CD4-positive, alpha-beta memory T cell (primary cell): ENCODE measurements around the gene STK40. TPM values are rescaled to one million over a fixed set of nuclear protein-coding genes. Genes with fewer than 3 reads are reported as not detected.
A peak's percentile ranks its signal among the peaks of the same experiment; 100 is the strongest.

Source experiments
- CTCF ChIA-PET: fragments of 350-600 bp; sonication (Branson Sonifier 250); formaldehyde crosslinking; loops from one replicate; lab custom pipeline; 2021; ENCODE audit warnings: inconsistent platforms; ENCODE audit not compliant: partially characterized antibody; lab: Charles Lee
- POLR2A ChIA-PET: fragments of 350-600 bp; sonication (Branson Sonifier 250); formaldehyde crosslinking; loops from one replicate; lab custom pipeline; 2021; ENCODE audit not compliant: partially characterized antibody; lab: Charles Lee
- DNase-seq, 5 donors: peaks; one replicate each; pipeline versions ENCODE4 v3.0.0 to v3.0.0-alpha.2; 2020 to 2022; ENCODE audit warnings: mixed read lengths in 1 of 5
- H3K27ac ChIP-seq: one replicate; pipeline ENCODE4 v1.7.0; 2013; ENCODE audit warnings: low read depth, low read length
- H3K27me3 ChIP-seq: 2 replicates; pipeline ENCODE4 v1.7.0; 2013; ENCODE audit warnings: mild to moderate bottlenecking, low read length, moderate library complexity; ENCODE audit not compliant: insufficient read depth
- H3K36me3 ChIP-seq: 2 replicates; pipeline ENCODE4 v1.7.0; 2013; ENCODE audit warnings: mild to moderate bottlenecking, low read length, moderate library complexity; ENCODE audit not compliant: insufficient read depth
- H3K4me1 ChIP-seq: 2 replicates; pipeline ENCODE4 v1.7.0; 2013; ENCODE audit warnings: mild to moderate bottlenecking, low read length, moderate library complexity; ENCODE audit not compliant: insufficient read depth
- H3K4me3 ChIP-seq, 2 donors: one replicate each; pipeline ENCODE4 v1.7.0; 2013; ENCODE audit warnings: low read length in 2 of 2, mild to moderate bottlenecking in 1 of 2
- H3K9me3 ChIP-seq, 2 donors: one replicate each; pipeline ENCODE4 v1.7.0; 2013; ENCODE audit warnings: low read length in 2 of 2, control low read depth in 1 of 2; ENCODE audit not compliant: control insufficient read depth in 1 of 2
- H3K27ac Mint-ChIP-seq, 7 donors: one replicate each; pipeline ENCODE4 v1.8.0; 2020 to 2021; ENCODE audit warnings: mixed read lengths in 7 of 7, mild to moderate bottlenecking in 6 of 7, inconsistent platforms in 3 of 7, moderate library complexity in 3 of 7
- H3K27me3 Mint-ChIP-seq, 2 donors: one replicate each; pipeline ENCODE4 v1.8.0; 2020 to 2021; ENCODE audit warnings: mixed read lengths in 2 of 2
- H3K36me3 Mint-ChIP-seq, 2 donors: one replicate each; pipeline ENCODE4 v1.8.0; 2020 to 2021; ENCODE audit warnings: mixed read lengths in 2 of 2, inconsistent platforms in 1 of 2, mild to moderate bottlenecking in 1 of 2
- H3K4me1 Mint-ChIP-seq, 4 donors: one replicate each; pipeline ENCODE4 v1.8.0; 2020 to 2021; ENCODE audit warnings: mixed read lengths in 4 of 4, mild to moderate bottlenecking in 1 of 4
- H3K4me3 Mint-ChIP-seq, 8 donors: one replicate each; pipeline ENCODE4 v1.8.0; 2020 to 2021; ENCODE audit warnings: mixed read lengths in 8 of 8, mild to moderate bottlenecking in 7 of 8, moderate library complexity in 6 of 8, inconsistent platforms in 3 of 8
- H3K9me3 Mint-ChIP-seq, 8 donors: one replicate each; pipeline ENCODE4 v1.8.0; 2020 to 2021; ENCODE audit warnings: mixed read lengths in 8 of 8, mild to moderate bottlenecking in 5 of 8, inconsistent platforms in 3 of 8, moderate library complexity in 1 of 8
- intact Hi-C: fragments of 100-400 bp; cut with micrococcal nuclease; formaldehyde crosslinking; loops from one replicate; pipeline ENCODE4 v1.15.1; 2023
- polyA plus RNA-seq, 2 donors: library from polyadenylated mRNA; unstranded; fragments of 300-500 nt; fragmentation: Illumina TruSeq; gene quantifications; one replicate each; pipeline ENCODE4 v1.2.3, GENCODE V29; 2021
- total RNA-seq, 2 experiments: library from RNA; stranded (reverse); gene quantifications; one replicate each; pipeline ENCODE4 v1.2.3, GENCODE V29; 2021

Gene STK40
- total and polyA plus RNA-seq, 4 experiments from 2014 or later, result 26.6 to 57.4 (median 51.0) TPM

- CTCF ChIA-PET, result interaction anchor here (0.6 to 1.4 kb wide), 8 partner anchors 14 to 112 kb away, joined by 3 to 10 read pairs (median 4); partner anchors contain the start of genes LSM10 and SH3D21
Observed at GRCh38 chr1:36411674-36412648, 26.2 kb upstream of the STK40 start.

GRCh38 chr1:36408479-36408878 is 22.8 kb upstream of the STK40 start:
- Mint-ChIP-seq H3K27ac (peak overlapping the region in 1 of 7 donors; percentile 32), H3K27me3 (no peaks in the 10 kb centered on the region), H3K9me3 (peaks cover 0 to 9% (median 0%) of the 10 kb centered on the region in 8 donors), H3K4me1 (peaks cover 5 to 13% (median 11%) of the 10 kb centered on the region in 4 donors), H3K36me3 (no peaks in the 10 kb centered on the region), H3K4me3 (no peak overlapping the region)
- H3K4me1 ChIP-seq, result peaks cover 9% of the 10 kb centered on the region
- ChIA-PET CTCF (no interaction called here), POLR2A (no interaction called here)
- DNase-seq, result no peak
- H3K4me3 ChIP-seq, result no peak overlapping the region
- no peak overlapping the region for H3K27ac ChIP-seq
- intact Hi-C loops, result no loop called here
- H3K36me3 ChIP-seq, result no peaks in the 10 kb centered on the region
- H3K9me3 ChIP-seq, result no peaks in the 10 kb centered on the region
- no peaks in the 10 kb centered on the region for H3K27me3 ChIP-seq

More at GRCh38 chr1:36411674-36412648, 26.2 kb upstream of the STK40 start:
- intact Hi-C loops, result no loop called here
- Histone ChIP-seq H3K36me3 (no peaks in the 10 kb centered on the region), H3K4me3 (no peak overlapping the region), H3K27me3 (no peaks in the 10 kb centered on the region), H3K9me3 (no peaks in the 10 kb centered on the region), H3K27ac (no peak overlapping the region), H3K4me1 (peaks cover 9% of the 10 kb centered on the region)
- H3K36me3 Mint-ChIP-seq, result no peaks in the 10 kb centered on the region
- peak overlapping the region in 6 of 7 donors; percentile 27 to 93 (median 88) for H3K27ac Mint-ChIP-seq
- no peaks in the 10 kb centered on the region for H3K27me3 Mint-ChIP-seq
- peaks cover 5 to 13% (median 11%) of the 10 kb centered on the region in 4 donors for H3K4me1 Mint-ChIP-seq
- POLR2A ChIA-PET, result interaction anchor here (1.2 to 1.3 kb wide), 2 partner anchors 14 to 70 kb away, joined by 3 read pairs; partner anchors contain the start of gene LSM10
- H3K4me3 Mint-ChIP-seq, result peak overlapping the region in 7 of 8 donors; percentile 21 to 76 (median 51)
- H3K9me3 Mint-ChIP-seq, result peaks cover 0 to 9% (median 0%) of the 10 kb centered on the region in 8 donors
- DNase-seq, result peak; percentile 37 to 80 (median 41)

- intact Hi-C loops, result no loop called here
- H3K36me3 Mint-ChIP-seq, result no peaks in the 10 kb centered on the region
- H3K27me3 ChIP-seq, result no peaks in the 10 kb centered on the region
- no peak overlapping the region for H3K4me3 ChIP-seq
- DNase-seq, result no peak
- no peaks in the 10 kb centered on the region for H3K27me3 Mint-ChIP-seq
- peaks cover 0 to 7% (median 0%) of the 10 kb centered on the region in 8 donors for H3K9me3 Mint-ChIP-seq
- no peaks in the 10 kb centered on the region for H3K9me3 ChIP-seq
- CTCF ChIA-PET, result interaction anchor here (2.2 kb wide), 1 partner anchor 62 kb away, joined by 10 read pairs; no protein-coding TSS in a partner anchor
- H3K36me3 ChIP-seq, result no peaks in the 10 kb centered on the region
- peaks cover 3 to 7% (median 5%) of the 10 kb centered on the region in 4 donors for H3K4me1 Mint-ChIP-seq
- POLR2A ChIA-PET, result interaction anchor here (1.1 kb wide), 1 partner anchor 40 kb away, joined by 3 read pairs; no protein-coding TSS in a partner anchor
- peak overlapping the region; percentile 6 to 93 (median 27) for H3K27ac Mint-ChIP-seq
- no peak overlapping the region for H3K27ac ChIP-seq
- no peaks in the 10 kb centered on the region for H3K4me1 ChIP-seq
- no peak overlapping the region for H3K4me3 Mint-ChIP-seq
Observed at GRCh38 chr1:36406440-36406839, 20.7 kb upstream of the STK40 start.

- H3K27me3 Mint-ChIP-seq, result no peaks in the 10 kb centered on the region
- Histone ChIP-seq H3K36me3 (no peaks in the 10 kb centered on the region), H3K27ac (no peak overlapping the region), H3K27me3 (no peaks in the 10 kb centered on the region), H3K9me3 (no peaks in the 10 kb centered on the region), H3K4me1 (peaks cover 7% of the 10 kb centered on the region), H3K4me3 (no peak overlapping the region)
- ChIA-PET POLR2A (no interaction called here), CTCF (interaction anchor here (0.6 kb wide), 1 partner anchor 40 kb away, joined by 3 read pairs; no protein-coding TSS in a partner anchor)
- no peak for DNase-seq
- peaks cover 0 to 3% (median 0%) of the 10 kb centered on the region in 8 donors for H3K9me3 Mint-ChIP-seq
- H3K4me3 Mint-ChIP-seq, result no peak overlapping the region
- H3K36me3 Mint-ChIP-seq, result peaks cover 0 to 2% of the 10 kb centered on the region in 2 donors
- H3K4me1 Mint-ChIP-seq, result peaks cover 6 to 16% (median 10%) of the 10 kb centered on the region in 4 donors
- intact Hi-C loops, result no loop called here
- peak overlapping the region in 2 of 7 donors; percentile 1 to 2 for H3K27ac Mint-ChIP-seq
Observed at GRCh38 chr1:36402504-36402890, 16.8 kb upstream of the STK40 start.

- Mint-ChIP-seq H3K4me3 (no peak overlapping the region), H3K4me1 (peaks cover 6 to 22% (median 15%) of the 10 kb centered on the region in 4 donors), H3K9me3 (peaks cover 0 to 2% (median 0%) of the 10 kb centered on the region in 8 donors), H3K27me3 (no peaks in the 10 kb centered on the region), H3K36me3 (peaks cover 0 to 6% of the 10 kb centered on the region in 2 donors), H3K27ac (peak overlapping the region in 2 of 7 donors; percentile 1 to 55)
- no peak overlapping the region for H3K4me3 ChIP-seq
- no peaks in the 10 kb centered on the region for H3K27me3 ChIP-seq
- CTCF ChIA-PET, result interaction anchor here (0.6 to 6.1 kb wide), 3 partner anchors 34 to 59 kb away, joined by 3 to 23 read pairs (median 5); no protein-coding TSS in a partner anchor
- H3K36me3 ChIP-seq, result no peaks in the 10 kb centered on the region
- H3K9me3 ChIP-seq, result no peaks in the 10 kb centered on the region
- DNase-seq, result no peak
- POLR2A ChIA-PET, result interaction anchor here (0.9 kb wide), 1 partner anchor 15 kb away, joined by 3 read pairs; no protein-coding TSS in a partner anchor
- intact Hi-C loops, result no loop called here
- H3K4me1 ChIP-seq, result peaks cover 11% of the 10 kb centered on the region
- no peak overlapping the region for H3K27ac ChIP-seq
Observed at GRCh38 chr1:36401602-36402503, 16.1 kb upstream of the STK40 start.

- H3K27me3 Mint-ChIP-seq, result no peaks in the 10 kb centered on the region
- Histone ChIP-seq H3K27ac (no peak overlapping the region), H3K4me3 (no peak overlapping the region), H3K4me1 (peaks cover 19% of the 10 kb centered on the region), H3K36me3 (no peaks in the 10 kb centered on the region), H3K9me3 (no peaks in the 10 kb centered on the region), H3K27me3 (no peaks in the 10 kb centered on the region)
- ChIA-PET POLR2A (interaction anchor here (0.9 kb wide), 1 partner anchor 15 kb away, joined by 3 read pairs; no protein-coding TSS in a partner anchor), CTCF (interaction anchor here (2.2 to 6.1 kb wide), 2 partner anchors 33 to 58 kb away, joined by 5 to 23 read pairs; no protein-coding TSS in a partner anchor)
- H3K27ac Mint-ChIP-seq, result peak overlapping the region in 2 of 7 donors; percentile 29 to 55
- no peak overlapping the region for H3K4me3 Mint-ChIP-seq
- H3K9me3 Mint-ChIP-seq, result peaks cover 0 to 2% (median 0%) of the 10 kb centered on the region in 8 donors
- H3K4me1 Mint-ChIP-seq, result peaks cover 11 to 30% (median 22%) of the 10 kb centered on the region in 4 donors
- intact Hi-C loops, result no loop called here
- peaks cover 0 to 7% of the 10 kb centered on the region in 2 donors for H3K36me3 Mint-ChIP-seq
- no peak for DNase-seq
Observed at GRCh38 chr1:36400825-36401601, 15.3 kb upstream of the STK40 start.
